Measurements from ENCODE around the gene TNS4.

DNA sequence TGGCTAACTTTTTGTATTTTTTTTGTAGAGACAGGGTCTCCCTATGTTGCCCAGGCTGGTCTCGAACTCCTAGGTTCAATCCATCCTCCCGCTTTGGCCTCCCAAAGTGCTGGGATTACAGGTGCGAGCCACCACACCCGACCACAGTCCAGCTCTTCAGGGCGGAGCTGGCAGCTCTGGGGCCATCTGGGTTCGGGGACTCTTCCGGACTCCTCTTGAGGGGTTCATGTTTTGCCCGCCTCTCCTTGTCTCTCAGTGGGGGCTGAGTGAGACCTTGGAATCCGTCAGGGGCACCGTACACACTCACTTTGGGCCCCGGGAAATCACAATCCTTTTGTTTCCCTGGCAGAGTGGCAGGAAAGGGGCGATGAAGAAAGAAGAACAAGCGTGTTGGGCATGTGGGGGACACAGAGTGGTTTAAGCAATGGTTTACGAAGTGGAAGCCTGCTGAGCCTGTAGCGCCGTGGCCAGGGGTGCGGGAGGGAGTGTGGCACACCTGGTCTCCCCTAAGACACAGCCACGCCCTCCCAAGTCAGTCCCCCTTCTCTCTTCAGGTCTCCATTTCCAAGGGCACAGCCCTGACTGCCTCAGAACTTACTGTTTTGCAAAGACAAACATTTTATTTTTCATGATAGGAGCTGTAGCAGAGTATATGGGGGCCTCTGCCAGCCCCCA lies 26.1 kb downstream of the TNS4 start:
- TF ChIP-seq POLR2A (IDR thresholded peaks at IDR 0.05), result no peak
- TF ChIP-seq, protein P1, sequence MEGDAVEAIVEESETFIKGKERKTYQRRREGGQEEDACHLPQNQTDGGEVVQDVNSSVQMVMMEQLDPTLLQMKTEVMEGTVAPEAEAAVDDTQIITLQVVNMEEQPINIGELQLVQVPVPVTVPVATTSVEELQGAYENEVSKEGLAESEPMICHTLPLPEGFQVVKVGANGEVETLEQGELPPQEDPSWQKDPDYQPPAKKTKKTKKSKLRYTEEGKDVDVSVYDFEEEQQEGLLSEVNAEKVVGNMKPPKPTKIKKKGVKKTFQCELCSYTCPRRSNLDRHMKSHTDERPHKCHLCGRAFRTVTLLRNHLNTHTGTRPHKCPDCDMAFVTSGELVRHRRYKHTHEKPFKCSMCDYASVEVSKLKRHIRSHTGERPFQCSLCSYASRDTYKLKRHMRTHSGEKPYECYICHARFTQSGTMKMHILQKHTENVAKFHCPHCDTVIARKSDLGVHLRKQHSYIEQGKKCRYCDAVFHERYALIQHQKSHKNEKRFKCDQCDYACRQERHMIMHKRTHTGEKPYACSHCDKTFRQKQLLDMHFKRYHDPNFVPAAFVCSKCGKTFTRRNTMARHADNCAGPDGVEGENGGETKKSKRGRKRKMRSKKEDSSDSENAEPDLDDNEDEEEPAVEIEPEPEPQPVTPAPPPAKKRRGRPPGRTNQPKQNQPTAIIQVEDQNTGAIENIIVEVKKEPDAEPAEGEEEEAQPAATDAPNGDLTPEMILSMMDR (IDR thresholded peaks at IDR 0.05), result no peak

All from lower leg skin (tissue), 3 donors.